Effector CD4-positive, alpha-beta T cell (primary cell): ENCODE results near the gene ITGB4.

Experiments
- DNase-seq: peaks from one replicate; pipeline ENCODE4 v3.0.0-alpha.2; 2020

The ITGB4 gene

DNA sequence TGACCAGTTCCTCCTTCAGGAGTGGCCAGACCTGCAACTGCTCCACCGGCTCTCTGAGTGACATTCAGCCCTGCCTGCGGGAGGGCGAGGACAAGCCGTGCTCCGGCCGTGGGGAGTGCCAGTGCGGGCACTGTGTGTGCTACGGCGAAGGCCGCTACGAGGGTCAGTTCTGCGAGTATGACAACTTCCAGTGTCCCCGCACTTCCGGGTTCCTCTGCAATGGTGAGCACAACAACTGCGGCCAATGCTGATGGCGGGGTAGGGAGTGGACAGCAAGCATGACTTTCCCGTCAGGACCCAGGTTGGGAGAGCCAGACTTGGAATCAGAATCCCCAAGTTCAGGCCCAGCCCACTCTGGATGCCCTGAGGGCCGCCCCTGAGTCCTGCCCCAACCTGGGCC is 12.2 kb downstream of the ITGB4 start:
- no peak for DNase-seq

DNA sequence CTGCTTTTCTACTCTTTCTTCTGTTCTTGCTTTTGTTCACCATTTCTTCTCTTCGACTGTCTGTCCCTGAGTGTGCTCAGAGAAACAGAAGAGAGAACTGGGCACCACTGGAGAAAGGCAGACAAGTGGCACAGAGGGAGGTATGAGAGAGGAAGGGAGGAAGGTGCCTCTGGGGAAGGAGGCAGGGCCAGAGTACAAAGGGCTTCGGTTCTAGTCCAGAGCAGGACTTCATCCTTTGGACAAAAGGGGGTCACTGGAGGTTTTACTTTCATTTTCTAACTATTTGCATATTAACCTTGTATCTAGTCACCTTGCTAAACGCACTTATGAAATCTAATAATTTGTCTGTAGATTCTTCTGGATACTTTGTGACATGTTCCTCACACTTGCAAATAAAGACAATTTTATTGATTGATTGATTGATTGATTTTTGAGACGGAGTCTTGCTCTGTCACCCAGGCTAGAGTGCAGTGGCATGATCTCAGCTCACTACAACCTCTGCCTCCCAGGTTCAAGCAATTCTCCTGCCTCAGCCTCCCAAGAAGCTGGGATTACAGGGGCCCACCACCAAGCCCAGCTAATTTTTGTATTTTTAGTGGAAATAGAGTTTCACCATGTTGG is 13.5 kb downstream of the ITGB4 start:
- DNase-seq = no peak

DNA sequence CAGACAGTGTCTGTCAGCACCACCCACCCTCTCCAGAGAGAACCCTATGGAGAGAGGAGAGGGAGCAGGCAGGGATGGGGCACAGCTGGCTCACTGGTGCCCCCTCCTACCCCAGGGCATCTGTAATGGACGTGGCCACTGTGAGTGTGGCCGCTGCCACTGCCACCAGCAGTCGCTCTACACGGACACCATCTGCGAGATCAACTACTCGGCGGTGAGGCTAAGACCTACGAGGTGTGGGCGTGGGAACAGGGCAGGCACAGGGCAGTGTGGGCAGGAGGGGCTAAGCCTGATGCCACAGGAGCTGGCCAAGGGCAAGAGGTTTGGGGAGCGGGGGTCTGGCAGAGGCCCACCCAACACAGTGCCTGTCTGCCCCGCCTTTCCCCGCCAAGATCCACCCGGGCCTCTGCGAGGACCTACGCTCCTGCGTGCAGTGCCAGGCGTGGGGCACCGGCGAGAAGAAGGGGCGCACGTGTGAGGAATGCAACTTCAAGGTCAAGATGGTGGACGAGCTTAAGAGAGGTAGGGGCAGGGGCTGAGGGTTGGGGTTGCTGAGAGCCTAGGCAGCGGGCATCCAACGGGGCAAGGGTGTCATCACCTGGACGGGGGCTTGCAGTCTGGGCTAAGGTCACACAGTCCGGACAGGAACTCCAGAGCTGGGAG is 15.0 kb downstream of the ITGB4 start:
- no peak for DNase-seq

DNA sequence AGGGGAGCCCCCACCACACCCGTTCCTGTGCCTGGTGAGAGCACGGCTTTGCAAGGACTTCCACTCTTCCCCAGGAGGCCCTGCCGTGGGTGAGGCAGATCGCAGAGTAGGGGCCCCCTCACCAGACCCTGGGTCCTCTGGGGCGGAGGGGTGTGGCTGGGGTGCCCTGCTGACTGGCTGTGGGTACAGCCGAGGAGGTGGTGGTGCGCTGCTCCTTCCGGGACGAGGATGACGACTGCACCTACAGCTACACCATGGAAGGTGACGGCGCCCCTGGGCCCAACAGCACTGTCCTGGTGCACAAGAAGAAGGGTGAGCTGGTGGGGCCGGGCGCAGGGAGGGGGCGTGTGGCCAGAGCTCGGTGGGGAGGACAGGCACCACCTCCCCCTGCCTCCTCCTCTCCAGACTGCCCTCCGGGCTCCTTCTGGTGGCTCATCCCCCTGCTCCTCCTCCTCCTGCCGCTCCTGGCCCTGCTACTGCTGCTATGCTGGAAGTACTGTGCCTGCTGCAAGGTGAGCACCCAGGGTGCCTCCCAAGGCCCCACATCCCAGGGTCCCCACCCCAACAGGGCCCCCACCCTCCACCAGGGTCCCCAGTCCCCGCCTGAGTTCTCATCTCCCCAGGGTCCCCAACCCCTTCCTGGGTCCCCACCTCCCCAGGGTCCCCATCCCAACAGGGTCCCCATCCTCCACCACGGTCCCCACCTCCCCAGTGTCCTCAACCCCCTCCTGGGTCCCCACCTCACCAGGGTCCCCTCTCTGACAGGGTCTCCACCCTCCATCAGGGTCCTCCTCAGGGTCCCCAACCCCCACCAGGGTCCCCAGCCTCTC is 16.1 kb downstream of the ITGB4 start:
- DNase-seq = no peak

DNA sequence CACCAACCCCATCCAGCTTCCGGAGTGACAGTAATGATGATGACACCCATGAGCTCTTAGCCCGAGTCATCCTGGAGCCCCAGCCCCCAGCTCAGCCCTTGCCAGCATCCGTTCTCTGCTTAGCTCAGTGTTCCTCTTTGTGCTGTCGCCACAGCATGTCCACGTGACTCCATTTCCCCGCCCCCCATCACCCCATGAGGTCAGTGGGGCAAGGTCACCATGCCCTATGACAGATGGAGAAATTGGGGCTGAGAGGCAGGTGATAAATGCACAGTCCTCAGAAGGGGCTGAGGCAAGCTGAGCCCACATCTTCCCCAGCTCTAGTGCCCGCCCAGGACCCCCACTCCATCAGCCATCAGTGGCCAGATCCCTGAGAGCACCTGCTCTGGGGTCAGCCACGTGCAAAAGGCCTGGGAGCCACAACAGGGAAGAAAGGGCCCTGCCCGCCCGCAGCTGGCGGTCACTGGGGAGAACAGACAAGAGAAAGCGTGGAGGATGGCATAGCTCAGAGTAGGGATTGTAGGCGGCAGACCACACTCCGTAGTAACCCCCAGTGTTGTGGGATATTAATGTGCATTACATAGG is 17.1 kb downstream of the ITGB4 start:
- DNase-seq = no peak

DNA sequence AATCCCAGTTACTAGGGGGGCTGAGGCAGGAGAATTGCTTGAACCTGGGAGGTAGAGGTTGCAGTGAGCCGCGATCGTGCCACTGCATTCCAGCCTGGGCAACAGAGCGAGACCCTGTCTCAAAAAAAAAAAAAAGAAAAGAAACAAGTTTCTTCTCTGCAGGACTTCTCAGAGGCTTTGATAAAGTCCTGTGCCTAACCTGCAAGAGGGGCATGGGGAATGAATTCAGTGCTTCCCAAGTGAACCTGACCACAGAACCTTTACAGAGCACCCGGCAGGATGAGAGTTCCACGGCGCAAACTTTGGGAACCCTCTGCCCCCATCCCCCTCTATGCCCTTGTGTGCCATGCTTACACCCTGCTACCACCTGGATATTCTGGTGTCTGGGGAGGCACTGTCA is 17.9 kb downstream of the ITGB4 start:
- DNase-seq = no peak

DNA sequence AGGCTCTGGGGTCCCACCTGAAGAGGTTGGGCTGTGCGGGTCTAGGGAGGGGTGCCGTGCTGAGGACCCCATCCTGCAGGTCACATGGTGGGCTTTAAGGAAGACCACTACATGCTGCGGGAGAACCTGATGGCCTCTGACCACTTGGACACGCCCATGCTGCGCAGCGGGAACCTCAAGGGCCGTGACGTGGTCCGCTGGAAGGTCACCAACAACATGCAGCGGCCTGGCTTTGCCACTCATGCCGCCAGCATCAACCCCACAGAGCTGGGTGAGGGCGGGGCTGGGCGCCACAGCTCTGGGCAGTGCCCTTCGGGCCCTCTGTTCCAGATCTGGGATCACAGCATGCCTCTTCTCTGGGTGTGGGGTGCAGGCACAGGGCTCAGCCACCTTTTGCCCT is 18.5 kb downstream of the ITGB4 start:
- no peak for DNase-seq

DNA sequence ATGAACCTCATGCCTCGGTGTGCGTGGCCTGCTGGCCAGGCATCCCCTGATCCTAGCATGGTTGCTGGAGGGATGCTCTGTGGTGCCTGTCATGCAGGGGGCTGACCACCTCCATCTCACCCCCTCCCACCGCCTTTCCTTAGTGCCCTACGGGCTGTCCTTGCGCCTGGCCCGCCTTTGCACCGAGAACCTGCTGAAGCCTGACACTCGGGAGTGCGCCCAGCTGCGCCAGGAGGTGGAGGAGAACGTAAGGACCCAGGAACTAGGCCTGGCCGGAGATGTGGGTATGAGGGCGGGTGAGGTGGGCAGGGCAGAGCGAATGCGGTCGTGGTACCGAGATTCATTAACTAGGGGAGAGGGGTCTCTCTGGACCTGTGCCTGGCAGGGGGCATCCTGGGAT is 19.0 kb downstream of the ITGB4 start:
- DNase-seq = no peak

DNA sequence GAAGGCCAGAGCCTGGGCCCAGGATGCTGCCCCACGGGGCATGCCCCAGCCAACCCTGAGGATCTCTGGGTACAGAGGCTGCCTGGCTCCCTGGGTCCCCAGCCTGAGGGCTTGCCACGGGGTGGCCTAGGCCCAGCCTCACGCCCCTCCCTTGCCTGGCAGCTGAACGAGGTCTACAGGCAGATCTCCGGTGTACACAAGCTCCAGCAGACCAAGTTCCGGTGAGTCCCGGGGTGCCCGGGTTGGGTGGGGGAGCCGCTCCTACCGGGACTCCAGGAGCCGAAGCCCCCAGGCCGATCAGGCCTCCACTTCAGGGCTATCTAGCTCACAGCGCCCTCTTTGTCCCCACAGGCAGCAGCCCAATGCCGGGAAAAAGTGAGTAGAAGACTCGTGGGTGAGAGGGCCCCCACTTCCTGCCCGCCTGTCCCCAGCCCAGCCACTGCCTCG is 19.4 kb downstream of the ITGB4 start:
- no peak for DNase-seq

DNA sequence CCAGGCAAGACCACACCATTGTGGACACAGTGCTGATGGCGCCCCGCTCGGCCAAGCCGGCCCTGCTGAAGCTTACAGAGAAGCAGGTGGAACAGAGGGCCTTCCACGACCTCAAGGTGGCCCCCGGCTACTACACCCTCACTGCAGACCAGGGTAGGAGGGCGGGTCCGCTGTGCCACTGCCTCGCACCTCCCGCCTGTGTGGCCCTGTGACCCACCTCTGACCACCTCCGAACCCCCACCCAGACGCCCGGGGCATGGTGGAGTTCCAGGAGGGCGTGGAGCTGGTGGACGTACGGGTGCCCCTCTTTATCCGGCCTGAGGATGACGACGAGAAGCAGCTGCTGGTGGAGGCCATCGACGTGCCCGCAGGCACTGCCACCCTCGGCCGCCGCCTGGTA is 21.1 kb downstream of the ITGB4 start:
- no peak for DNase-seq

DNA sequence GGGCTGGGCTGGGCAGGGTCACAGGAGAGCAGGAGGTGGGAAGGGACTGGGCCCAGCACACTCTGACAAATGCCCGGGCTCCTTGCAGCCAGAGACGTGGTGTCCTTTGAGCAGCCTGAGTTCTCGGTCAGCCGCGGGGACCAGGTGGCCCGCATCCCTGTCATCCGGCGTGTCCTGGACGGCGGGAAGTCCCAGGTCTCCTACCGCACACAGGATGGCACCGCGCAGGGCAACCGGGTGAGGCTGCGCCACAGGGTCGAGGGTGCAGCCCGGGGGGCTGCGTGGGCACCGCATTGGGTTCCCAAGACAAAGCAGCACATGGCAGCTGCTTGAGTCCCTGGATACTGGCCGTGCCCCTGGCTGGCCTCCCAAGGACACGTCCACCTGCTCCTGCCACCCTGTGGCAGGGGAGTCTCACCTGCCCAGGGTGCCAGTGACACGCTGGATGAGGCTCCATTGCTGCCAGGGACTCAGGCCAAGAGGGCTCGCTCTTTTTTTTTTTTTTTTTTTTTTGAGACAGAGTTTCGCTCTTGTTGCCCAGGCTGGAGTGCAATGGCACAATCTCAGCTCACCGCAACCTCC is 22.5 kb downstream of the ITGB4 start:
- no peak for DNase-seq

DNA sequence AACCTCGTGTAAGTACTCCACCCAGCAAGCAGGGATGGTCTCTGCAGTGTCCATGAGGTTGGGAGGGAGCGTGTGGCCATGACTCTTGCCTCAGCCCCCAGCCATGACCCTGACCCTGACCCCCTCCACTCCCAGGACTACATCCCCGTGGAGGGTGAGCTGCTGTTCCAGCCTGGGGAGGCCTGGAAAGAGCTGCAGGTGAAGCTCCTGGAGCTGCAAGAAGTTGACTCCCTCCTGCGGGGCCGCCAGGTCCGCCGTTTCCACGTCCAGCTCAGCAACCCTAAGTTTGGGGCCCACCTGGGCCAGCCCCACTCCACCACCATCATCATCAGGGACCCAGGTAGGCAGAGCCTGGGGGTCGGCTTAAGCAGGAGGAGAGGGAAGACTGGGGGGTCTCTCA is 27.4 kb downstream of the ITGB4 start:
- DNase-seq = no peak

DNA sequence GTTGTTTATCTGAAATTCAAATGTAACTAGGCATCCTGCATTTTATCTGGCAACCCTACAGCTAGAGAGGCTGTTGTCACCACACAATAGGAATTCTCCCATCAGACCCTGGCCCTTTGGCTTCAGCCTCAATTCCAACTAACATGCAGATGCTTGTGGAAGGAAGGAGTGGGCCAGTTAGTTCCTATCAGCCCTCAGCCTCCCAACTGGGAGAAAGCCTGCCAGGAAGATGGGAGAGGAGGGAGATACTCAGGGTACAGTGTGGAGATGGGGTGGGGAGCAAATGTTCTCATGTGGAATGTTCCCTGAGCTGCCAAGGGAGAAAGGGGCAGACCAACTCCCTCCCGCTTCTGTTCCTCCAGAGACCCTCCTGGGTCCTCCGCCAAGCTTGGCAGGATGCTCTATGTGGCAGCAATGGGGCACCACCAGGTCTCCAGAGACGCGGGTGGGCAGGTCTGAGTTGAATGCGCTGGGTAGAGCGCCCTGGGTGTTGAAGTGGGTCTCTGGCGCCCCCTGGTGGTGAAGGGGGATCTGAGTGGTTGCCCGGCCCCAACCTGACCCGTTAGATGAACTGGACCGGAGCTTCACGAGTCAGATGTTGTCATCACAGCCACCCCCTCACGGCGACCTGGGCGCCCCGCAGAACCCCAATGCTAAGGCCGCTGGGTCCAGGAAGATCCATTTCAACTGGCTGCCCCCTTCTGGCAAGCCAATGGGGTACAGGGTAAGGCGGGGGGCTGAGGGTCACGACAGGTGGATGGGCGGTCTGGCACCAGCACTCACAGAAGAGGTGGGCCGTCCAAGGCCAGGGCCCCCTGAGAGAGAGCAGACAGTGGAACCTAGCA is 28.5 kb downstream of the ITGB4 start:
- peak; percentile 89 for DNase-seq

DNA sequence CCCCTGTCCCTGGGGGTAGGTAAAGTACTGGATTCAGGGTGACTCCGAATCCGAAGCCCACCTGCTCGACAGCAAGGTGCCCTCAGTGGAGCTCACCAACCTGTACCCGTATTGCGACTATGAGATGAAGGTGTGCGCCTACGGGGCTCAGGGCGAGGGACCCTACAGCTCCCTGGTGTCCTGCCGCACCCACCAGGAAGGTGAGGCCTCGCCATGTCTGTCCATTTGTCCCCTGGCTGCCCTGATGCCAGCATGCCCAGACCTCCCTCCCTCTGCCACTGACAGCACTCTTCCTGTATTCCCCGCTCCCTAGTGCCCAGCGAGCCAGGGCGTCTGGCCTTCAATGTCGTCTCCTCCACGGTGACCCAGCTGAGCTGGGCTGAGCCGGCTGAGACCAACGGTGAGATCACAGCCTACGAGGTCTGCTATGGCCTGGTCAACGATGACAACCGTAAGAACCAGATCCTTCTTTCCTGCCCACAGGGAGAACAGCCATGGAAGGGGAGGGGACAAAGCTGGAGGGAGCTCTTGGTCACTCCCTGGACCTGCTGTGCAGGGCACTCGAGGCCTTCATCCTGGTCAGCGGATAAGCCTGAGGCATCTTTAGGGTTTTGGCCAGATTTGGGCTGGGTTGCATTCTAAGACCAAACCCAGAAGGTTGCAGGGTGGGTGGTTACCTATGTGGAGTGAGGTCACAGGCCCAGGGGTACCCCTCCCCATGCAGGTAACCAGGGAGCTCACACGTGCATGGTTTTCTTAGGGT is 29.6 kb downstream of the ITGB4 start:
- no peak for DNase-seq

DNA sequence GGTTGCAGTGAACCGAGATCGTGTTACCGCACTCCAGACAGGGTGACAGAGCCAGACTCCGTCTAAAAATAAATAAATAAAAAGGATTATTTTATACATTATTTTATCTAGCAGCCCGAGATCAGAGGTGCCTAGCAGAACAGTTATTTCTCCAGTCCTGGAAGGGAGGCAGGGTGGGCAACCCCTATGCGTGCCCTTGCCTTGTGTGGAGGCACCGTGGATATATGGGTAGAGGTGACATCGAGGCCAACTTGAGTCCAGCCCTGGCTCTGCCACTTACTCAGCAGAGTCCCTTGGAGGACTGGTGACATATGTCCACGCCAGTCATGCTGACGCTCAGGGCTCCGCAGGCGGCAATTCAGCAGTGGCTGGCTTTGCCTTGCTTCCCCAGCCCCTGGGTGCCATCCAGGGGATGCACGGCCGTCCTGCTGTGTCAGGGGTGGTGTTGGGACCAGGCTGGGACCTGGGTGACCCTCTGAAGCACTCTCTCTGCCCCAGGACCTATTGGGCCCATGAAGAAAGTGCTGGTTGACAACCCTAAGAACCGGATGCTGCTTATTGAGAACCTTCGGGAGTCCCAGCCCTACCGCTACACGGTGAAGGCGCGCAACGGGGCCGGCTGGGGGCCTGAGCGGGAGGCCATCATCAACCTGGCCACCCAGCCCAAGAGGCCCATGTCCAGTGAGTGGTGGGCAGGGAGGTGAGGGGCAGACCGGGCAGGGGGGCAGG is 30.6 kb downstream of the ITGB4 start:
- DNase-seq = no peak

DNA sequence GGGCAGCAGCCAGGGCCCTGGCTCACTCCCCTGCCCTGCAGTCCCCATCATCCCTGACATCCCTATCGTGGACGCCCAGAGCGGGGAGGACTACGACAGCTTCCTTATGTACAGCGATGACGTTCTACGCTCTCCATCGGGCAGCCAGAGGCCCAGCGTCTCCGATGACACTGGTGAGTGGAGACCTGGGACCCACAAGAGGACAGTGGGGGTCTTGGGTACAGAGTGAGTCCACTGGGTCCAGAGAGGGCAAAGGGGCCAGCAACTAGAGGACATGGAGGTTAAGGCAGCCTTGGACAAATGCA is 31.1 kb downstream of the ITGB4 start:
- DNase-seq = no peak

DNA sequence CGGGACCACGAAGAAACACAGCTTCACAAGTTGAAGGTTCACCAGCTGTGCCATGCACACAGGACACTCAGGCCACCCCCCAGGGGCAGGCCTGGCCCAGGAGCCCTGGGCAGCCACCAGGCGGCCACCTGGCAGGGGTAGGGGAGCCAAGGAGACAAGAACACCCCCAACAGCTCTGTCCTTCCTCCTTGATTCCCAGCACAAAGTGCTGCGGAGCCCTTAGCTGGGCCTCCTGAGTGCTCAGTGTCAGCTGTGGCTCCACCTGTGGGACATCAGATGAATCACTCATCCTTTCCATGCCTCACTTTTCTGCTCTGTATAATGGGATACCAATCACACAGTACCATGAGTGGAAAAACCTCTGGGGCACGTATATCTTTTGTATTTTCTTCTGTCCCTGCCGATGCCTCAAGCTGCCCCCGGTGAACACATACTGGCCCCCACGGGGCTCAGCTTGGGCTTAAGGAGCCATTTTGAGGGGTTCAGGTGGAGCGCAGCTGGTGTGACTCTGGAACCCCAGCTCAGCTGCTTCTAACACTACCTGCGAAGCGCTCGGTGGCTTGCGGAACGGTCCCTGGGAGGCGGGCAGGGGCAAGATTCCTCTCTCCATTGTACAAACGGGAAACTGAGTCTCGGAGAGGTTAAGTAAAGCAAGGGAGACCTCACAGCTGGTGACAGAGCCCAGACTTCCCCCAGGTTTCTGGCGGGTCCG is 31.7 kb downstream of the ITGB4 start:
- no peak for DNase-seq

DNA sequence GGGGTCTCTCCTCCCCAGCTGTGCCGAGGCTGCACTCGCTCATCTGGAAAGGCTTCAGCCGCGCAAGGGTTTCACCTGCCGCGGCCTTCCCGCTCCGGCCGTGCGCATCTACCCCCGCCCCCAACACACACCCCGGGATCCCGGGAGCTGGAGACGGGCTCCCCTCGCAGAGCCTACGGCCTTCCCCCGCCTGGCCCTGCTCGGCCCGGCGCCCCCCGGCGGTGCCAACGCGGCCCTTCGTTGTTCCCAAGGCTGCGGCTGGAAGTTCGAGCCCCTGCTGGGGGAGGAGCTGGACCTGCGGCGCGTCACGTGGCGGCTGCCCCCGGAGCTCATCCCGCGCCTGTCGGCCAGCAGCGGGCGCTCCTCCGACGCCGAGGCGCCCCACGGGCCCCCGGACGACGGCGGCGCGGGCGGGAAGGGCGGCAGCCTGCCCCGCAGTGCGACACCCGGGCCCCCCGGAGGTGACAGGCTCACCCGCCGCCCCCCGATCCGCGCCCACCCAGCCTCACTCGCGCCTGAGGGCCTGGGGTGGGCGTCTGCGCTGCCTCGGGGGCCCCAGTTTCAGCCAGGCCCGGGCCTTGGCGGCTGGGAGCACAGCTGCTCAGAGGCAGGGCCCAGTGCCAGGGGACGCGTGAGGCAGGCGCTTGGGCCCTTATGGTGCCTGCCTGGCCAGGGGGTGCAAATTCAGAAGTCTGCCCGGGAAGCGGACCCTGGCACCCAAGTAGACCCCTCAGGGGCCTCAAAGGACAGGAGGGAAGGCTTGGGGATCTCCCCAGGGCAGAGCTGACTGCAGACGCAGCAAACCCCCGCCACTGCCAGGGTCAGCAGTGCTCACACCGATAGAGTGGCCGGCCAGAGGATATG is 32.5 kb downstream of the ITGB4 start:
- DNase-seq = peak; percentile 60
